DMS 273 (cell line): ENCODE measurements around the gene ZMYM1.
A peak's percentile ranks its signal among the peaks of the same experiment; 100 is the strongest.
"Not testable (repeated sequence)": the region's sequence is repeated elsewhere in the genome, so short reads cannot be mapped to it uniquely, and the experiment has no call there.

Experiments used
- DNase-seq: peaks from one replicate; lab custom pipeline; 2025; ENCODE audit not compliant: unreplicated experiment; lab: John Stamatoyannopoulos, UW

Gene ZMYM1

GRCh38 chr1:35079003-35079930 lies at the start of gene ZMYM1:
TSS of gene ZMYM1 (plus strand) at chr1:35079385. CDS start at chr1:35093988, 14,603 bp downstream.
- DNase-seq: peak; percentile 94

- no peak for DNase-seq
Observed at GRCh38 chr1:35029761-35030160, 49.4 kb upstream of the ZMYM1 start.

- DNase-seq: no peak
Observed at GRCh38 chr1:35030338-35030737, 48.8 kb upstream of the ZMYM1 start.

DNA sequence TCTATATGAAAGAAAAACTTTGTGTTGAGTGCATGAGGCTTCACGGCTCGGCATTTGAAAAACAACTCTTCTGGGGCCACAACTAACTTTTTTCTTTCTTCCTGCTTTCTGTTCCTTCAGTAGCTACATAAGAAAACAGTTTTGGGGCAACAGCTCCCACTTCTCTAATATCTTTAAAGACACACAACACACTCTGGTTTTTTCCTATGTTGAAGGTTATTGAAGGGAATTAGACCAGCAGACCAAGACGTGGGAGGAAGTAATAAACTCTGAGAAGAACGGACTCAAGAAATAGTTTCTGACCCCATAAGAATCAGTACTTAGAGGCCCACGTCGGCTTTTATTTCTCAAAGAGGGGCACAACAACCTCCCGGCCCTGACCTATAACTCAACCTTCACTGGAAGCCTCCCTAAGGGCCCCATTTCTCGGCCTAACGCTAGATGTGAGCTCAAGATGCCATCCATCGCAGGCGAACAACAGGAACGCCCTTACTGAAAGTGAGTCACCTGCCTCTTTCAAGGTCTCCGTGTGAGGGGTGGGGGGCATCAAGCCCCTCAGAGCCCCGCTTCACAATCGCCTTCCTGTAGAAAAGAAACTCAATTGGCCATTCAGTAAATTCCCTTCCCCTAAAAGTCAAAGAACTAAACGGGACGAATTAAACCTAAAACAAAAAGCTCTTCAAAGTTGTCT lies 48.3 kb upstream of the ZMYM1 start:
- DNase-seq: peak; percentile 55

DNA sequence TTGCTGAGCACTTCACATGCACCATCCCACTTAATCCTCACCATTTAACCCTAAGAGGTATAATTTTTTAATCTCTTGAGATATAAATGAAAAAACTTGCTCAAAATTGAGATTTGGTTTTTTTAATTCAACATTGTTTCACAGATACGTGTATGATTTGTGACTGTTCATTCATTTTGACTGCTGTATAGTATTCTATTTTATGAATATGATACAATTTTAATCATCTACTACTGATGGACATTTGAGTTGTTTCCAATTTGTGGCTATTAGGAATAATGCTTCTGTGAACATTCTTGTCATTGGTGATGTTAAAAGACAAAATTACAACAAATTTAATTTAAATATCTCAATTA lies 46.8 kb upstream of the ZMYM1 start:
- DNase-seq: no peak

- no peak for DNase-seq
Observed at GRCh38 chr1:35033346-35033745, 45.8 kb upstream of the ZMYM1 start.

DNA sequence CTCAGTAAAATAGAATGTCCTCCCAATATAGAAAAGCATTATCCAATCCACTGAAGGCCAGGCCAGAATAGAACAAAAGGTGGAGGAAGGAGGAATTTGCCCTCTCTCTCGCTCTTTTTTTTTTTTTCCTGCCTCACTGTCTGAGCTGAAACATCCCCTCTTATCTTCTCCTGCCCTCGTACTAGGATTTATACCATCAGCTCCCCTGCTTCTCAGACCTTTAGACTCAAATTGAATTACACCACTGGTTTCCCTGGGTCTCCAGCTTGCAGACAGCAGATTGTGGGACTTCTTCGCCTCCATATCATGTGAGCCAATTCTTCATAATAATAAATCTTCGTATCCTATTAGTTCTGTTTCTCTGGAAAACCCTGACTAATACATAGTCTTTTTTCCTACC lies 42.6 kb upstream of the ZMYM1 start:
- DNase-seq: no peak

DNA sequence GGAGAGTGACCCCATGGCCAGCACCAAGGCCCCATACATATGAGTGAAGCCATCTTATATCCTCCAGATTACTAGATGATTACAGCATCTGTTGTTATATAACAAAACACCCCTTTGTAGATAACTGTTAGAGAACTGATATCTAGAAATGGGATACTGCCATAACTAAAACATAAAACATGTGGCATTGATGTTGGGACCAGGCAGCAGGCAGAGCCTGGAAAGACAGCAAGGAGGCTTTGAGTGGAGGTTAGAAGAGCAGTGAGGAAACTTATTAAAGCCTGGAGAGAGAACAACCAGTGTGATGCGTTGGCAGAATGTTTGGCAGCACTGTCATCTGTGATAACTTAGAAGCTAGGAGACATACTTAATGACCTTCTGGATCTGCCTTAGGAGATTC lies 42.0 kb upstream of the ZMYM1 start:
- no peak for DNase-seq

GRCh38 chr1:35038723-35039122 lies 40.5 kb upstream of the ZMYM1 start:
- DNase-seq: no peak

GRCh38 chr1:35043498-35043897 lies 35.7 kb upstream of the ZMYM1 start:
- no peak for DNase-seq

DNA sequence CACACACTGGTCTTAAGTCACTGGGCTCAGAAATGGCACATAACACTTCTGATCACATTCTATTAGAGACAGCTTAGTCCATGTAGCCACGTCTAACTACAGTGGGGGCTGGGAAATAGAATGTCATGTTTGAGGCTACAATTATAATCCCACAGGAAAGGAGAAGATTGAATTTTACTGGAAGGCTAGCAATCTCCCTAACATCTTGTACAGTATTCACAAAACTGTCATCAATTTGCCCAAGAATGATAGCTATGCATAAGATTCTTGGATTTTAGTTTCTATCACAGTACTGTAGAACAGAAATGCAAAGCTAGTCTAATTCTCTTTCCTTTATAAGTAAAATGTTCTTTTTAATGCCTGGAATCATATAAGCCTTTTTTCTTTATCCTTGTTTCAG lies 34.8 kb upstream of the ZMYM1 start:
- DNase-seq: no peak

DNA sequence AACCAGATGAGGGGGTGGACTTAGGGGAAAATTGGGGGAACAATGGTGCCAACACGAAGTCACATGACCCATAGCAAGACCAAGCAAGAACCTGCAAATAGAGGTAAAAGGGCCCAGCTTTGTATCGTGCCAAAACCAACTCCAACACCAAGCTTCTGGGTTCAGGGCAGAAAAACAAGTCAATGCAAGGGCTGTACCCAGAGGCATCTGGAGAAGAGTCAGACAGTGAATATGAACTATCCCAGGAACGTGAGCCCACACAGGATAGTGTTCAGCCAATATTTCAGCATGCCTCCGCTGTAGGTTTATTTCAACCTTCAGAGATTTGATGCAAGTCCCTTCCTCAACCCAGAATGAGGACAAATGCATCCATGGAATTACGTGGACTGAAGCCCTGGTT lies 32.5 kb upstream of the ZMYM1 start:
- no peak for DNase-seq

DNA sequence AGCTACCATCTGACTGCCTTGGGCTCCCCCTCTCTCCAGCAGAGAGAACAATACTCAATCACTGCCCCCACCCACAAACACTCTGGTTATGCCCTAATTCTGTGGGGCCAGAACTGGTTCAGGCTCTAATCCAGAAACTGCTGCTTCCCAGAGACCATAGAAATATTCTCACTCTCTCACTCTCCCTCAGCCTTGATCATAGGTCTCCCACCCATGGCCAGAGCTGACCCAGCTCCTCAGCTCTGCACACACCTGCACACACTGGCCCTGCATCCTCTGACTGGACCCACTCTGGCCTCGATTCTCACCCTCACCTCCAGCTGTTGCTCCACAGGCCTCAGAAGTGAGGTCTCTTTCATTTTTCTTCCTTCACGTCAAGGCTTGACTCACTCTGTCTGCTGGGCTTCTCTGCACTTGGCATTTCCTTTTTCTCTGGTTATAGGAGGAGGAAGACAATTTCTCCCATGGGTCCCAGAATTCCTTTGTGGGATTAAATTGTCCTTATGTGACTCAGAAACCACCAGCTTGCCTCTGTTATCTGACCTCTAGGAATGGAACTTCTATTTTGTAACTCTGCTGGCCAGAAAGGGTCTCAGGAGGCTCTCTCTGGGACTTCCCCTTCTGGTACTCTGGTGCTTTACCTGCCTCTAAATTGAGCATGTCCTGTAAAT lies 31.9 kb upstream of the ZMYM1 start:
- no peak for DNase-seq

GRCh38 chr1:35049116-35049515 lies 30.1 kb upstream of the ZMYM1 start:
- no peak for DNase-seq

DNA sequence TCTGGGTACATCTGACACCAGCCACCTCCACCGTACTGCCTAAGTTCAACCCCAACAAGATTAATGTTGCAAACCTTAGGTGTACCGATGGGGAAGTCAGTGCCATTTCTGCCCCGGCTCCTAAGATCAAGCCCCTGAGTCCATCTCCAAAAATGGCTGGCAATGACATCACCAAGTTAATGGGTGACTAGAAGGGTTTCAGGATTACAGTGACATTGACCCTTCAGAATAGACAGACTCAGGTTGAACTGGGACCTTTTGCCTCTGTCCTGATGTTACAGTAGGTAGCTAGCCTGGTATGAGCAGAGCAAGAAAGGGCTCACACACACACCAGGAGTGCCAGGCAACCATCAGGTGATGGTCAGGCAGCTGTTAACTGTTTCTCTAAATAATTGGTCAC lies 25.8 kb upstream of the ZMYM1 start:
- DNase-seq: no peak

GRCh38 chr1:35054282-35054681 lies 24.9 kb upstream of the ZMYM1 start:
- not testable (repeated sequence) for DNase-seq

DNA sequence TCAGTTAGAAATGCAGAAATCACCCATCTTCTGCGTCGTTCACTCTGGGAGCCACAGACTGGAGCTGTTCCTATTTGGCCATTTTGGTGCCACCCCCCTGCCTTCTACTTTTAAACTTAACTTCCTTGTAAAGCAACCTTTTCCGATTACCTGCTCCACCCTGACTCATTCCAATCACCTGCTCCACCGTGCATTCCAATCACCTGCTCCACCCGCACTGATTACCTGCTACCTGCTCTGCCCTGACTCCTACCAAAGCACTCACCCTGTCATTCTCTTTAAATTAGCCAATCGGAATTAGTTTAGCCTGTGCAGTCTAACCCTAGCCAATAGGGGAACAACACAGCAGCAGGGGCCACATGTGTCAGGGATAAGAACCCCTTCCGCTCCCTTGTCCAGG lies 20.9 kb upstream of the ZMYM1 start:
- DNase-seq: not testable (repeated sequence)

- no peak for DNase-seq
Observed at GRCh38 chr1:35058988-35059387, 20.2 kb upstream of the ZMYM1 start.

GRCh38 chr1:35062518-35063196 lies 16.5 kb upstream of the ZMYM1 start:
- DNase-seq: no peak

GRCh38 chr1:35064265-35064664 lies 14.9 kb upstream of the ZMYM1 start:
- no peak for DNase-seq

GRCh38 chr1:35069746-35070145 lies 9.4 kb upstream of the ZMYM1 start:
- DNase-seq: no peak
